GM21619 (cell line): ENCODE results near the gene PLD6.

ENCODE experiments used
- ATAC-seq: cut with Tn5 transposase; IDR thresholded peaks from one replicate; pipeline ENCODE4 v1.9.1; 2021; ENCODE audit not compliant: unreplicated experiment

The PLD6 gene

GRCh38 chr17:17227608-17228520 lies 21.7 kb upstream of the PLD6 start:
- ATAC-seq: no peak

DNA sequence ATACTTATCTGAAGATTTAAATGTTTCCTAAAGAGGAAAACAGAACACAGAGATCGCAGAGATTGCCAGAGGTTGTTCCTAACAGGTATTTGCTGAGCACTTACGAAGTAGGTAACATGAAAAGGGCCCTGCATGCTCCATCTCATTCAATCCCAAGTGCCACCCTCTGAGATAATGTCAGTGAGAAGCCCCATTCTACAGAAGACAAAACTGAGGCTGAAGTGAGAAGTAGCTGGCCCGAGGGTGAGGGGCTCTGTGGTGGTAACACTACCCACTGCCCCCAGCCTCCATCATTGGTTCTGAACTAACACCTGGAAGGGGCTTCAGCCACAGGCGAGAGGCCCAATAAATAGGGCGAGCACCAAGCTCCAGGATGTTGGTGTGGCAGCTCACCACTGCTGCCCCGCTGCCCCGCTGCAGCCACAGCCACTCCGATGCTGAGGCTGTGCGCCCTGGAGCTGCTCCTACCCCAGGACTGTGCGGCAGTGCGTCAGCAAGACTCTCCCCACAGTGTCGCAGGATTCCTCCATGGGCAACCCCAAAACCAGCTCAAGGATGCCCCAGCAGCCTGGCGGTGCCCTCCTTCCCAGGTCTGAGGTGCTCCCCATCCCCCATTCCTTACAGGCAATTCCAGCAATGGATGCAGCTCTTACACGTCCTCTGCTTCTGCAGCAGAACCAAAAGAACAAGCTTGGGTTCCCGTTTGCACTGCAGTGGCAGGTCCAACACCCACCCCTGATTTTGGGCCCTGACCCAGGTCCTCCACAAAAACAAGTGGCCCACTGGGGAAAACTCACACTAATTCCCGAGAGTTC lies 20.5 kb upstream of the PLD6 start:
- no peak for ATAC-seq

GRCh38 chr17:17225901-17226300 lies 19.8 kb upstream of the PLD6 start:
- no peak for ATAC-seq

DNA sequence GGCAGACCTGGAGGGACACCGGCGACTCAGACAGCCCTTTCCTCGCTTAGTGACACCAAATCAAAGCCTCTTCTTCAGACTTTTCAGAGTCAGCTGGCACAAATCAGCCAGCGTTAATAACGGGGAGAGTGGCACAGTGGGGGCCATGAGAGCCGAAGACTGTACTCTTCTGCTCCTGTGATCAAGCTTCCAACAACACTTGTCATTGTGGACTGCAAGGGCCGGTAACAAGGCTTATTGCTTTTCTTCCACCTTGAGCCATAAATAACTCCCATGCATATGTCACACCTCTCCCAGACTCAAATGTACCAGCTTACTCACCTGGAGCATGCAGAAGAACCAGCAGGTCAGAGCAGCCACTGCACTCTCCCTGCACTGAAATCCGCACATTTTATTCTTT lies 18.0 kb upstream of the PLD6 start:
- ATAC-seq: no peak

DNA sequence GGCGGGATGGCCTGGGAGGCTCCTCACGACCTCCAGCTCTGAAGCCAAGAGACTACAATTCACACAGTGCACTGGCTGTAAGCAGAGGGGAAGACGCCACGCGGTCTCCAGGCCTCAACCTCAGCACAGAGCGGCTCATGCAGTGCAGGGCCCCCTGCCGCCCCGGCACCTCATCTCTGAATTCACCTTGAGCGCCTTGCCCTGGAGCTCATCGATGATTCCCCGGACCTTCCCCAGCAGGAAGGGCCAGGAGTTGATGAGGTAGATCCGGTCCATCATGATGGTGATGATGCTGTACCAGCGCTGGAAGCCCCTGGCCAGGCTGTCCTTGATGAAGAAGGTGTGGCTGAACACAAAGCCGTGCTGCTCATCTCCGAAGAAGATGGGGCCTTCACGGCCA lies 17.6 kb upstream of the PLD6 start:
- no peak for ATAC-seq

GRCh38 chr17:17221329-17221728 lies 15.2 kb upstream of the PLD6 start:
- ATAC-seq: no peak

DNA sequence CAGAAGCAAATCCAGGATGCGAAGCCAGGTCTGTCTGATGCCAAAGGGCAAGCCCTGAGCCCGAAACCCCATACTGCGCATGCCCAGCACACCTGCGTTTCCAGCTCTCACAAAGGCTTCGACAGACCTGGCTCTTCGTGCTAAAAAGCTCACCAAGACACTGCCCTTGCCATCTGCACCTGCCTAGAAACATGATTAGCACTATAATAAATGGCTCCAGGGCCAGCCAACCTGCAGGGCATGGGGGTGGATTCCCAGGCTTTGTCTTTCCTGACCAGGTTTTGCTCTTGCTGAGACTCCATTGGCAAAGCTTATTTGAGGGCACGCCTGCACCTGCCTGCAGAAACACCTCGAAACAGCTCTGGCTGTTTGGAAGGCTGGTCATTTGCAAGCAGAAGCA lies 14.4 kb upstream of the PLD6 start:
- no peak for ATAC-seq

- no peak for ATAC-seq
Observed at GRCh38 chr17:17217995-17218394, 11.9 kb upstream of the PLD6 start.

GRCh38 chr17:17216776-17217175 lies 10.6 kb upstream of the PLD6 start:
- no peak for ATAC-seq

- no peak for ATAC-seq
Observed at GRCh38 chr17:17216236-17216635, 10.1 kb upstream of the PLD6 start.

DNA sequence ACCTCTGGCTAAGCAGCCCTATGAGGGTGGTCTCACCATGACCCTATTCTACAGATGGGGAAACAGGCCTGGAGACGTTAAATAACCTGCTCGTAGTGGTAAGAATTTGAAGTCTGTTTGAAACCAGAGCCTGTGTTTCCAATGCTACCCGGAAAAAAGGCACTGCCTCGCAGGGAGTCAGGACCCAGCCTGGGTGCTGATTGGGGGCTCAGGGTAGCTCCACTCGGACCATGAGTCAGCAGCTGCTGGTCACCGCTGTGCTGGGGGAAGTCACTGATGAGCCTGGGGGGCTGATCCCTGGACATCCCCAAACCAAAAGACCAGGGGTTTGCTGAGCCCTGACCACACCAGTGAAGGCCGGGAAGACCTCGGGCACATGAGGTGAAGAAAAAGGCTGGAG lies 9.4 kb upstream of the PLD6 start:
- ATAC-seq: no peak

GRCh38 chr17:17214646-17215436 lies 8.7 kb upstream of the PLD6 start:
- ATAC-seq: no peak

- ATAC-seq: no peak
Observed at GRCh38 chr17:17213775-17214174, 7.6 kb upstream of the PLD6 start.

GRCh38 chr17:17207998-17208397 lies 1.9 kb upstream of the PLD6 start:
- ATAC-seq: no peak

- no peak for ATAC-seq
Observed at GRCh38 chr17:17206913-17207335, 791 bp upstream of the PLD6 start.

DNA sequence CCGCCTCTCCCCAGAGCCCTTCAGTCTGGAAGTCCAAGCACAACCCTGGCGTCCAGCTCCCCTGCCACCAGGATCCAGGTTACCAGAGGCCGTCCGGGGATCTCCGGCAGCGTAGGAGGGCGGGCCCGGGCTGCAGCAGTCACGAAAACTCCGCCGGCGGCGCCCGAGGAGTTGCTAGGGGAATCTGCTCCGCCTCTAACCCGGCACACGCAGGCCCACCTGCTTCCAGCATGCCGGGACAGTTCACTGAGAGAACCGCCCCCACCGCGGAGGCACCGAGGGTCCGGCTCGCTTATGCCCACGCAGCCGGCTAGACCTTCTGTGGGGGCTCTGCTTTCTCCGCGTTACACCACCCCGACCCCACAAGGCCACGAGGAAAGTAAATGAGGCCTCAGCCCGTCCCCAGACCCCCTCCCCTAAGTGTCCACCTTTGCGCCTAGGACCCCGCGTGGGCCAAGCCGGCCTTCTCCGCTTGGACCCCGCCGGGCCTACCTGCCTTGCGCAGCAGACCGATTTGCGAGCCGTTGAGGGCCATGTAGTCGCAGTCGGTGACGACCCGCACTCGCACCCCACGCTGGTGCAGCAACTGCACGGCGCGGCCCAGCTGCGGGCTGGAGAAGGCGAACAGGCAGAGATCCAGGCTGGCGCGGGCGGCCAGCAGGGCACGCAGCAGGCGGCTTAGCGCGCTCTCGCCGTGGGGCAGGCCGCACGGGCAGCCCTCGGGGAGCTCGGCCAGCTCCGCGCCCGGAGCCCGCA lies 587 bp downstream of the PLD6 start:
- ATAC-seq: no peak

DNA sequence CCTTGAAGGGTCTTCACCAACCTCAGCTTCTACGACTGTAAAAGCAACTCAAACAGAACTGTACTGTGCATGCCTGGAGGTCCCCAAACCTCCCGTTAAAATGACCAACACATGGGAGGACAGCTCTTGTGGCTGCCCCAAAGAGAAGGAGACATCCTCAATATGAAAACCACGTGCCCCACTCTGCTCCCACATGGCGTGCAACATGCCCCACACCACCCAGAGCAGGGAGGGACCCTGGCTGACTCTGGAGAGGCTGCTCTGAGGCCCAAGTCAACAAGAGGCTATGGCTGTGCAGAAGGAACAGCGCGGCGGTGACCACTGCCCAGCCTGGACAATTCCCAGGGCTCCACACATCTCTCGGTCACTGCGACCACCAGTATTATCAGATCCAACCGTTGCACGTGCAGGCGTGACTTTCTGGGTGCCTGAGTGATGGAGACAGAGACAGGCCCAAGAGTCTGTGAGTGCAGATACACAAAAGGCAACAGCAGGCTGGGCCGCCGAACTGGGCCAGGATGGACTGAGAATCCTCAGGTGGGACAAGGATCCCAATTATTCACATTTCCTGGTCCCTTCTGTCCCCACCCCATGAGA lies 1.4 kb downstream of the PLD6 start:
- no peak for ATAC-seq

DNA sequence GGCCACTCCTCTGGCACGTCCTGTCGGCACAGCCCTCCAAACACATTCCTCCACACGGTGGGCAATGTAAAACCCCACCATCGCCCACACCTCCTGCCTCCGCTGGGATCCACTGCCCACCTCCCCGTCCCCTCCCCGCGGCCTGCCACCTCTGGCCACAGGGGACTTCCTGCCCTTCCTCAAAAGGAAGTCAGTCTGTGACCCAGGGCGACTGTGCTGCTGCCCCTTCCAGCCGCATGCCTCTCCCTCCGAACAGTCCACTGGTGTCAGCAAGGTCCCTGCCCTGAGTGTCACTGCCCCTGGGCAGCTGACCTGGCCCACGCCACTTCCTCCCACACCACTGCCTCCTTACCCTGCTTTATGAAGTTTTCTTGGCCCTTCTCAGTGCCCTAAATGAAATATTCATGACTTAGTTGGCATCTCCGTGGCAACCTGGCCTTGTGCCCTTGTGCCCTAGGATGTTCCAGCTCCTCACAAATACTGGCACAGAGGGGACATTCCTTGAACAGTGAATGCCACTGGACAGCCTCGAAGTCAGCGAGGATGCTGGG lies 2.0 kb downstream of the PLD6 start:
- ATAC-seq: no peak

DNA sequence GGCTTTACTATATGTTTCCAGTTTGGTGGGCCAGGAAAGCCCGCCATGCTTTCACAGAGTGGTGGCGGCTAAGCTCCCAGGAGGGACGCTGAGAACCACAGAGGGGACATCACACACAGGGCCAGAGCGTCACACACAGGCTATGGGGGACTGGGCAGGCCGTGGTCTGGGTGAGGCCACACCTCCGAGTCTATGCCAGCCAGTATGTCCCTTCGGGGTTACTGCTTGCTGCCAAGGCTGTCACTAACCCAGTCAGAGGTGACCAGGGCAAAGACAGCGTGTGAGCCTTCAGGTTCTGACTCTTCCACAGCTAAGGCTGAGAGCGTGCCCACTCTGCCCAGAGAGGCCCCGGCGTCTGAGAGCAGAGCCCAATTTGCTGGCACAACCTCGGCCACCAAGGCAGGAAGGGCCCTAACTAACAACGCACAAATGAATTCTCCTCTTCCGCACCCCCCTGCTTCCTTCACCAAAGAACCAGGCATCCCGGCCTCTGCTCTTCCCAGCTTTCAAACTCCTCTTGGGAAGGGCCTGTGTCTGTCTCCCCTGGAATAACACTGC lies 2.9 kb downstream of the PLD6 start:
- ATAC-seq: no peak

- no peak for ATAC-seq
Observed at GRCh38 chr17:17201907-17202306, 4.2 kb downstream of the PLD6 start.
